ENCODE results near the gene ALPG.
A peak's percentile ranks its signal among the peaks of the same experiment; 100 is the strongest.

The ALPG gene

DNA sequence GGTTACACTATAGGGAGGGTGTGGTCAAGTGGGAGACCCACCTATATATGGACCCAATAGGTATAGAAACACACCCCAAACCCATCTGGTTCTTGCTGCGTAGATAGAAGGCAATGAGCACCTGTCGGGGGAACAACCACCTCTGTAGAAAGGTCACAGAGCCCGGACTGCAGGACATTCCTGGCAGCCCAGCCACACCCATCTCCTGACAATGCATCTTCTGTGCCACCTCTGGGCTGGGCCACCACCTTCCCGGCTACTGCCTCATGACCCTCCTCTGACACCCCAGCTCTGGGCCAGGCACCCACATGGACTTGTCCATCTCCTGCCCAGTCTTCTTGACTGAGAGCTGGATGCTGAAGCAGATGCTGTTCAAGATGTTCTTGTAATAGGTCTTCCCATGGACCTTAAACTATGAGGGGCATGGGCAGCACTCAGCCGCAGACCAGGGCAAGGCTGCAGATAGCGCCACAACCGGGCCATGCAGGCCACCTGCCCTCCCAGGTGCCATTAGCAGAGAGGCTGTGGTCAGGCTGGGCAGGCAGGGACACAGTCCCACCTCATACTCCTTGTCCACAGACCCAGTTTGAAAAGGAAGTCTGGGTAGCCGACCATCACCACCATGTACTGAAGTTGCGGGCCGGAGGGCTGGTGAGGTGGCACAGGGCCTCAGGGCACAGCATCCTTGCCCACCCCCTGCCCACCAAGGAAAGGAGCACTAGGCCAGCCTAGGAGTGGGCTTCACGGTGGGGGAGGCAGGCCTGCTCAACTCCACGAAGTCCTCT lies 9.3 kb downstream of the ALPG start:
- Histone ChIP-seq H3K9ac (ENCODE audit: low read length) (no peak overlapping the region), H3K36me3 (ENCODE audit: control insufficient read depth, insufficient read depth, low read length) (peaks cover 52% of the 10 kb centered on the region), H3K9me3 (ENCODE audit: control insufficient read depth, insufficient read depth, low read depth, low read length) (no peaks in the 10 kb centered on the region), H3K27me3 (ENCODE audit: control insufficient read depth, insufficient read depth, low read length) (peaks cover 51% of the 10 kb centered on the region), H3K4me1 (ENCODE audit: control insufficient read depth, insufficient read depth, low read length) (peaks cover 11% of the 10 kb centered on the region), H3K4me3 (ENCODE audit: low read depth, low read length) (no peak overlapping the region), H3K27ac (ENCODE audit: low read depth, low read length) (no peak overlapping the region)

GRCh38 chr2:232416521-232417470 lies 10.2 kb downstream of the ALPG start:
- Histone ChIP-seq H3K9ac (ENCODE audit: low read length) (no peak overlapping the region), H3K36me3 (ENCODE audit: control insufficient read depth, insufficient read depth, low read length) (peaks cover 52% of the 10 kb centered on the region), H3K4me1 (ENCODE audit: control insufficient read depth, insufficient read depth, low read length) (peaks cover 16% of the 10 kb centered on the region), H3K27me3 (ENCODE audit: control insufficient read depth, insufficient read depth, low read length) (peaks cover 60% of the 10 kb centered on the region), H3K9me3 (ENCODE audit: control insufficient read depth, insufficient read depth, low read depth, low read length) (no peaks in the 10 kb centered on the region), H3K4me3 (ENCODE audit: low read depth, low read length) (no peak overlapping the region), H3K27ac (ENCODE audit: low read depth, low read length) (no peak overlapping the region)

GRCh38 chr2:232417489-232417888 lies 10.8 kb downstream of the ALPG start:
- Histone ChIP-seq H3K9me3 (ENCODE audit: control insufficient read depth, insufficient read depth, low read depth, low read length) (no peaks in the 10 kb centered on the region), H3K36me3 (ENCODE audit: control insufficient read depth, insufficient read depth, low read length) (peaks cover 52% of the 10 kb centered on the region), H3K9ac (ENCODE audit: low read length) (no peak overlapping the region), H3K4me1 (ENCODE audit: control insufficient read depth, insufficient read depth, low read length) (peaks cover 23% of the 10 kb centered on the region), H3K4me3 (ENCODE audit: low read depth, low read length) (no peak overlapping the region), H3K27me3 (ENCODE audit: control insufficient read depth, insufficient read depth, low read length) (peaks cover 67% of the 10 kb centered on the region), H3K27ac (ENCODE audit: low read depth, low read length) (no peak overlapping the region)

- peaks cover 68% of the 10 kb centered on the region for H3K27me3 ChIP-seq (ENCODE audit: control insufficient read depth, insufficient read depth, low read length)
- H3K9me3 ChIP-seq (ENCODE audit: control insufficient read depth, insufficient read depth, low read depth, low read length): no peaks in the 10 kb centered on the region
- H3K27ac ChIP-seq (ENCODE audit: low read depth, low read length): no peak overlapping the region
- H3K4me3 ChIP-seq (ENCODE audit: low read depth, low read length): peak overlapping the region; percentile 82
- H3K4me1 ChIP-seq (ENCODE audit: control insufficient read depth, insufficient read depth, low read length): peaks cover 27% of the 10 kb centered on the region
- peak overlapping the region; percentile 95 for H3K9ac ChIP-seq (ENCODE audit: low read length)
- peaks cover 47% of the 10 kb centered on the region for H3K36me3 ChIP-seq (ENCODE audit: control insufficient read depth, insufficient read depth, low read length)
Measured at GRCh38 chr2:232418056-232418455, 11.4 kb downstream of the ALPG start.

DNA sequence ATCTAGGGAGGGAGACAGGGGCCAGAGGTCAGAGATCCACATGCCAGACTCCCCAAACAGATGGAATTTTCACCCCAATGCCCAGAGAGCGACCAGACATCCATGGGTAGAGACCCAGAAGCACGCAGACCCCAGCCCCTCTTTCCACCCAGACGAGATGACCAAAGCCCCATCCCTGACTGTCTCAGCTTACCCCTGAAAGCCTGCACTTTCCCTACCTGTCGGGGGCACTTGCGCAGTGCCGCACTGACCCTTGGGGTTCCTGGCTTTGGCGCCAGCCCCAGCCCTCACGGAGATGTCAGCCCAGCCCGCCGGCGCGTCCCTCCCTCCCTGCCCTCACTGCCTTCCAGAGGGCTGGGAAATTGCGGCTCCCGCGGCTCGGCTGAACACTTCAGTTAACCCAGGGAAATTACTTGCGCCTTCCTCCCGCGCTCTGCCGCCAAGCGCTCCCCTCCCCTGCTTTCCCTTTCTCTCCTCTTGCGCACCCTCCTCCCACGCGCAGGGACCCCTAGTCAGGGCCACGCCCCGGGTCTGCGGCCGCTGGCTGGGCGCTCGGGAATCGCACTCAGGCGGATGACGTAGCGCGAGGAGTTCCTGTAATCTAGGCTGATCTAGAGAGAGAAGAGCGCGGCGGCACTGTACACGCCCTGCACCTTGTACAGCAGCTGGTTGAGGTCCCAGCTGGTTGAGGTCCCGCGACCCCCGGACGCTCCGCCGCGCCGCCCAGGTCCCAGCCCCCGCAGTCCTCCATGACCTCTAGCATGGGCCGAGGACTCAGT lies 12.0 kb downstream of the ALPG start:
- Histone ChIP-seq H3K4me3 (ENCODE audit: low read depth, low read length) (peak overlapping the region; percentile 82), H3K36me3 (ENCODE audit: control insufficient read depth, insufficient read depth, low read length) (peaks cover 43% of the 10 kb centered on the region), H3K9ac (ENCODE audit: low read length) (peak overlapping the region; percentile 95), H3K9me3 (ENCODE audit: control insufficient read depth, insufficient read depth, low read depth, low read length) (no peaks in the 10 kb centered on the region), H3K27ac (ENCODE audit: low read depth, low read length) (peak overlapping the region; percentile 59), H3K4me1 (ENCODE audit: control insufficient read depth, insufficient read depth, low read length) (peaks cover 27% of the 10 kb centered on the region), H3K27me3 (ENCODE audit: control insufficient read depth, insufficient read depth, low read length) (peaks cover 68% of the 10 kb centered on the region)

- H3K27me3 ChIP-seq (ENCODE audit: control insufficient read depth, insufficient read depth, low read length): peaks cover 75% of the 10 kb centered on the region
- no peaks in the 10 kb centered on the region for H3K9me3 ChIP-seq (ENCODE audit: control insufficient read depth, insufficient read depth, low read depth, low read length)
- peaks cover 35% of the 10 kb centered on the region for H3K4me1 ChIP-seq (ENCODE audit: control insufficient read depth, insufficient read depth, low read length)
- peak overlapping the region; percentile 59 for H3K27ac ChIP-seq (ENCODE audit: low read depth, low read length)
- H3K36me3 ChIP-seq (ENCODE audit: control insufficient read depth, insufficient read depth, low read length): peaks cover 43% of the 10 kb centered on the region
- peak overlapping the region; percentile 95 for H3K9ac ChIP-seq (ENCODE audit: low read length)
- peak overlapping the region; percentile 82 for H3K4me3 ChIP-seq (ENCODE audit: low read depth, low read length)
Measured at GRCh38 chr2:232419245-232420072, 12.8 kb downstream of the ALPG start.

DNA sequence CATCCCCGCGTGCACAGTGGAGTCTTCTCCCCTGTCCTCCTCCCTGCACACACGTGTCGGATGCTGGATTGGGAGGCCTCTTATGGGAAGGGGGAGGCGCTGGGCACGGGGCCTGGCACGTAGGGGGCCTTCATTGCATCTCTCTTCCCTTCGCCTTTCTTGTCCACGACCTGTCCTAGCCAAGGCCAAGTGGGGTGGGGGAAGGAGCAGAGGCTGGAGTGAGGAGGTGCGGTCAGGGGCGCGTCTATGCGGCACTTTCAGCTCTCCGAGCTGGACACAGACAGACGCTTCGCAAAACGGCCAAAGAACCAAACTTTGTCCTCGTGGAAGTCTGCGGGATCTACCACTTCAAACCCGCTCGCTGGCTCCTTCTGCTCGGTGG lies 13.4 kb downstream of the ALPG start:
- peak overlapping the region; percentile 82 for H3K4me3 ChIP-seq (ENCODE audit: low read depth, low read length)
- peaks cover 43% of the 10 kb centered on the region for H3K36me3 ChIP-seq (ENCODE audit: control insufficient read depth, insufficient read depth, low read length)
- peaks cover 39% of the 10 kb centered on the region for H3K4me1 ChIP-seq (ENCODE audit: control insufficient read depth, insufficient read depth, low read length)
- no peaks in the 10 kb centered on the region for H3K9me3 ChIP-seq (ENCODE audit: control insufficient read depth, insufficient read depth, low read depth, low read length)
- H3K27me3 ChIP-seq (ENCODE audit: control insufficient read depth, insufficient read depth, low read length): peaks cover 75% of the 10 kb centered on the region
- H3K27ac ChIP-seq (ENCODE audit: low read depth, low read length): peak overlapping the region; percentile 77; the same call in 1 of the 2 replicates
- peak overlapping the region; percentile 95 for H3K9ac ChIP-seq (ENCODE audit: low read length)

- peak overlapping the region; percentile 82 for H3K4me3 ChIP-seq (ENCODE audit: low read depth, low read length)
- H3K9me3 ChIP-seq (ENCODE audit: control insufficient read depth, insufficient read depth, low read depth, low read length): no peaks in the 10 kb centered on the region
- peak overlapping the region; percentile 95 for H3K9ac ChIP-seq (ENCODE audit: low read length)
- H3K27ac ChIP-seq (ENCODE audit: low read depth, low read length): peak overlapping the region; percentile 77; the same call in 1 of the 2 replicates
- H3K4me1 ChIP-seq (ENCODE audit: control insufficient read depth, insufficient read depth, low read length): peaks cover 45% of the 10 kb centered on the region
- H3K27me3 ChIP-seq (ENCODE audit: control insufficient read depth, insufficient read depth, low read length): peaks cover 74% of the 10 kb centered on the region
- H3K36me3 ChIP-seq (ENCODE audit: control insufficient read depth, insufficient read depth, low read length): peaks cover 37% of the 10 kb centered on the region
Measured at GRCh38 chr2:232420463-232421188, 14.0 kb downstream of the ALPG start.

- Histone ChIP-seq H3K9me3 (ENCODE audit: control insufficient read depth, insufficient read depth, low read depth, low read length) (no peaks in the 10 kb centered on the region), H3K27me3 (ENCODE audit: control insufficient read depth, insufficient read depth, low read length) (peaks cover 69% of the 10 kb centered on the region), H3K4me3 (ENCODE audit: low read depth, low read length) (peak overlapping the region; percentile 82), H3K27ac (ENCODE audit: low read depth, low read length) (peak overlapping the region; percentile 77; the same call in 1 of the 2 replicates), H3K9ac (ENCODE audit: low read length) (peak overlapping the region; percentile 95), H3K4me1 (ENCODE audit: control insufficient read depth, insufficient read depth, low read length) (peaks cover 50% of the 10 kb centered on the region), H3K36me3 (ENCODE audit: control insufficient read depth, insufficient read depth, low read length) (peaks cover 31% of the 10 kb centered on the region)
Measured at GRCh38 chr2:232421189-232421785, 14.6 kb downstream of the ALPG start.

Measured in HUES6 (cell line).